ENCODE results near the gene OR51S1. TPM values are rescaled to one million over a fixed set of nuclear protein-coding genes. Genes with fewer than 3 reads are reported as not detected.
"Not testable (repeated sequence)": the region's sequence is repeated elsewhere in the genome, so short reads cannot be mapped to it uniquely, and the experiment has no call there.

OR51S1 gene
- total RNA-seq, 4 donors from 2014 or later, result not detected

DNA sequence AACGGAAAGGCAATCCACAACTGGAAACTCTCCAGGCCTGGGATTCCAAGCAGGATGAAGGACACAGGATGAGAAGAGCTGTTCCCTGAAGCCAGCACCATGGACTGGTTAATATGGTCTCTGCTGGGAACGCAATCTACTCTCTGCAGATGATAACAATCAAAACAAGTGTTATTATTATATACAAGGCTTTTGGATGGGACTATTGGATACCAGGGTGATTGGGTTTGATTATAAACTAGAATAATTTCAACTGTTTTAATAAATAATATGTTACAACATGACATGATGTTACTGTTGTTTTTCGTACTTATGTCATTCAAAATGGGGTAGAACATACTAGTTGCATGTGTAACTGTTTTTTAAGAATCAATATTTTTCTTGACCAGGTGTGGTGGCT is 44.7 kb downstream of the OR51S1 start, which contains the start of gene OR52R1:
Gene OR52R1 (minus strand): TSS at position 101 of the 400 bp plus-strand sequence. CDS start 0 bp downstream, at position 101.
- no peaks in the 10 kb centered on the region for H3K4me1 ChIP-seq
- no peaks in the 10 kb centered on the region for H3K27me3 ChIP-seq
- no peak for TF ChIP-seq POLR2A (IDR thresholded peaks at IDR 0.05)
- TF ChIP-seq, protein P1, sequence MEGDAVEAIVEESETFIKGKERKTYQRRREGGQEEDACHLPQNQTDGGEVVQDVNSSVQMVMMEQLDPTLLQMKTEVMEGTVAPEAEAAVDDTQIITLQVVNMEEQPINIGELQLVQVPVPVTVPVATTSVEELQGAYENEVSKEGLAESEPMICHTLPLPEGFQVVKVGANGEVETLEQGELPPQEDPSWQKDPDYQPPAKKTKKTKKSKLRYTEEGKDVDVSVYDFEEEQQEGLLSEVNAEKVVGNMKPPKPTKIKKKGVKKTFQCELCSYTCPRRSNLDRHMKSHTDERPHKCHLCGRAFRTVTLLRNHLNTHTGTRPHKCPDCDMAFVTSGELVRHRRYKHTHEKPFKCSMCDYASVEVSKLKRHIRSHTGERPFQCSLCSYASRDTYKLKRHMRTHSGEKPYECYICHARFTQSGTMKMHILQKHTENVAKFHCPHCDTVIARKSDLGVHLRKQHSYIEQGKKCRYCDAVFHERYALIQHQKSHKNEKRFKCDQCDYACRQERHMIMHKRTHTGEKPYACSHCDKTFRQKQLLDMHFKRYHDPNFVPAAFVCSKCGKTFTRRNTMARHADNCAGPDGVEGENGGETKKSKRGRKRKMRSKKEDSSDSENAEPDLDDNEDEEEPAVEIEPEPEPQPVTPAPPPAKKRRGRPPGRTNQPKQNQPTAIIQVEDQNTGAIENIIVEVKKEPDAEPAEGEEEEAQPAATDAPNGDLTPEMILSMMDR (IDR thresholded peaks at IDR 0.05), result no peak
- DNase-seq, result no peak
- H3K4me3 ChIP-seq, result no peak within 1 kb of the TSS
- no peaks in the 10 kb centered on the region for H3K36me3 ChIP-seq
- H3K9me3 ChIP-seq, result no peaks in the 10 kb centered on the region
- no peak within 1 kb of the TSS for H3K27ac ChIP-seq

DNA sequence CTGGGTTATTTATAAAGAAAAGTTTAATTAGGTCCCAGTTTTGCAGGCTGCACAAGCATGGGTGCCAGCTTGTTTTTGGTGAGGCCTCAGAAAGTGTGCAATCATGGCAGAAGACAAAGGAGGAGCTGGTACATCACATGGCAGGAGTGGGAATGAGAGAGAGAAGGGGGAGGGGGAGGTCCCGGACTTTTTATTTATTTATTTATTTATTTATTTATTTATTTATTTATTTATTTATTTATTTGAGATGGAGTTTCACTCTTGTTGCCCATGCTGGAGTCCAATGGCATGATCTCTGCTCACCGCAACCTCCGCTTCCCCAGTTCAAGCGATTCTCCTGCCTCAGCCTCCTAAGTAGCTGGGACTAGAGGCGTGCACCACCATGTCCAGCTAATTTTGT is 47.7 kb downstream of the OR51S1 start:
- not testable (repeated sequence) for H3K4me1 ChIP-seq, H3K27me3 ChIP-seq, H3K36me3 ChIP-seq, H3K4me3 ChIP-seq, DNase-seq, H3K9me3 ChIP-seq, H3K27ac ChIP-seq

DNA sequence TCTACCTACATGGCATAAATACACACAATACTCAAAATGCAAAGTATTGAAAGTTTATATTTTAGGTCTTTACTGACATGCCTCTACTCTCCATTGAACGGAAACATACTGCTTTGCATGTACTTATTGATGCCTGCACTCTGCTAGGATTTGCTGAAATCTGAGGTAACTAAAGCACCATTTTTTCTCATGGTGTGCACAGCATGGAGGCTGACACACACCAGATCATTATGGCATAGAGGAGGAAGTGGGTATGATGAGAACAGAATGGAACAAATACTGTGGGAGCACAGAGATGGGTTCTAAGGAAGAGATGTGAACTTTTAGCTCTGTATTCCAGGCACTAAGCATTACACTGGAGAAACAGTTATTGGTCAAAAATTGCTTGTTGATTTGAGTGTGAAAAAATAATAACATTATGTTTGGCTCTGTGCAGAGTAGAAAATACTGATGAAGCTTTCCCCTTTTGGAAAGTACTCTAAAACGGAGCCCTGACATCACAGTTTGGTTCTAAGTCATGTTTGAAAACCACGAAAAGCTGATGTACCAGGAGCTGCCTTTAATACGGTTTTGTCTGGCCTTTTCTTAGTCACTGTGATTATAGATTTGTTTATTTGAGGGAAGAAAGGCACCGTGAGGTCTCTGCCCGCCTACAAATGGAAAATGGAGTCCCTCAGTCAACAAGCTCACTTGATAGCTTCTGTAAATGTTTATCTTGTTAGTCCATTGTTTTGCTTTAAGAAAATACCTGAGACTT is 50.4 kb downstream of the OR51S1 start:
- no peak for DNase-seq
- Histone ChIP-seq H3K4me3 (no peak overlapping the region), H3K27ac (no peak overlapping the region), H3K4me1 (no peaks in the 10 kb centered on the region), H3K27me3 (no peaks in the 10 kb centered on the region), H3K36me3 (no peaks in the 10 kb centered on the region), H3K9me3 (no peaks in the 10 kb centered on the region)
- TF ChIP-seq, protein P1 (IDR thresholded peaks at IDR 0.05), result no peak
- no peak for TF ChIP-seq POLR2A (IDR thresholded peaks at IDR 0.05)

Other genes starting within 250 kb of the OR51S1 start
- 10 to 100 TPM in 3 of 4 donors, 1 to 10 TPM in 1; 3.3 to 19.6 (median 15.6) TPM for gene TRIM68, start 241.0 kb downstream of the OR51S1 start, total RNA-seq
- gene OR51D1, start 211.7 kb downstream of the OR51S1 start, total RNA-seq, result not detected
- 1 to 10 TPM in 1 of 4 donors, under 1 TPM in 2, not detected in 1; 0.70 to 1.2 (median 0.85) TPM for gene OR51E1, start 205.2 kb downstream of the OR51S1 start, total RNA-seq
- under 1 TPM in 2 of 4 donors, not detected in 2; 0.67 to 0.85 TPM for gene OR51E2, start 151.4 kb downstream of the OR51S1 start, total RNA-seq
- gene MMP26, start 144.4 kb downstream of the OR51S1 start, total RNA-seq, result not detected
- gene OR51F1, start 79.3 kb downstream of the OR51S1 start, total RNA-seq, result not detected
- gene OR52R1, start 44.8 kb downstream of the OR51S1 start, total RNA-seq, result not detected
- not detected for gene OR51F2, start 27.9 kb downstream of the OR51S1 start, total RNA-seq
- not detected for gene OR51T1, start 32.7 kb upstream of the OR51S1 start, total RNA-seq
- gene OR51A7, start 54.6 kb upstream of the OR51S1 start, total RNA-seq, result not detected
- gene OR51G2, start 70.1 kb upstream of the OR51S1 start, total RNA-seq, result not detected
- gene OR51G1, start 75.1 kb upstream of the OR51S1 start, total RNA-seq, result not detected
- not detected for gene OR51A4, start 98.4 kb upstream of the OR51S1 start, total RNA-seq
- not detected for gene OR51A2, start 106.5 kb upstream of the OR51S1 start, total RNA-seq
- gene OR51L1, start 145.6 kb upstream of the OR51S1 start, total RNA-seq, result not detected
- gene OR52J3, start 197.3 kb upstream of the OR51S1 start, total RNA-seq, result not detected
- gene OR52E2, start 210.4 kb upstream of the OR51S1 start, total RNA-seq, result not detected
- gene OR52E1, start 220.4 kb upstream of the OR51S1 start, total RNA-seq, result not detected

Measured in Peyer's patch (tissue), 4 donors.